ENCODE results near the gene EVC2. TPM values are rescaled to one million over a fixed set of nuclear protein-coding genes. Genes with fewer than 3 reads are reported as not detected.

The EVC2 gene
- polyA plus RNA-seq, 4 donors: 8.6 to 9.1 (median 8.8) TPM

DNA sequence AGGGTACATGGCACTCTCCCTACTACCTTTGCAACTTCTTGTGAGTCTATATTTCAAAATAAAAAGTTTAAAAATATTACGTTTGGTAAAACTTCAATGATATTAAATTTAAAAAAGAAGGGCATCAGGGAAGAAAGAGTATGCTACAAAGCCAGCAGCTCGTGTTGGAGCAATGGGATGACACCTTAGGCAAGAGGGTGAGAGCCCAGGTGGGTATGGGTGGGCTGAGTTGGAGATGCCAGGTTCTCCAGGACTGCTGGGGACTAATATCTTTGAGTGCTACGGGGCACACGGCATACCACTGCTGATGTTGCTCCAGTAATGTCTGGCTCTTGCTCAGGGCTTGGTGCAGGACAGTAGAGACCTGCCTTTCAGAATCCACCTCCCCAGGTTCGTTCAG is 132.4 kb downstream of the EVC2 start:
- no peak for DNase-seq (ENCODE audit: low read depth in 4 of 4, low spot score in 3 of 4)

GRCh38 chr4:5574386-5574785 is 134.0 kb downstream of the EVC2 start:
- DNase-seq (ENCODE audit: low read depth in 4 of 4, low spot score in 3 of 4): no peak

- DNase-seq (ENCODE audit: low read depth in 4 of 4, low spot score in 3 of 4): no peak
Observed at GRCh38 chr4:5573965-5574364, 134.4 kb downstream of the EVC2 start.

- DNase-seq (ENCODE audit: low read depth in 4 of 4, low spot score in 3 of 4): no peak
Observed at GRCh38 chr4:5572751-5573150, 135.6 kb downstream of the EVC2 start.

DNA sequence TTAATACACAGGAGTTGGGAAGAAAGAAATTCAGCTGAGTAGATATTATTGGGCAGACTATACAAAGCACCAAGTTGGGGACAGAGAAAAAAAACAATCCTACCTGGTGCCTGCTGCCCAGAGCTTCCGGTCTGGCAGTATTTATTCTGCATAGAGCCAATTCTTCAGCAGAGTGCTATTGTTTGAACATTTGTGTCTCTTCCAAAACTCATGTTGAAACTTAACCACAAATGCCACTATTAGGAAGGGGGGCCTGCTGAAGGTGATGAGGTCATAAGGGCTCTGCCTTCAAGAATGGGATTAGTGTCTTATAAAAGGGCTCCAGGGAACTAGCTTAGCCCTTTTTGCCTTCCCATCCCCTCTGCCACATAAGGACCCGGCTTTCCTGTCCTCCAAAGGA is 136.2 kb downstream of the EVC2 start:
- no peak for DNase-seq (ENCODE audit: low read depth in 4 of 4, low spot score in 3 of 4)

DNA sequence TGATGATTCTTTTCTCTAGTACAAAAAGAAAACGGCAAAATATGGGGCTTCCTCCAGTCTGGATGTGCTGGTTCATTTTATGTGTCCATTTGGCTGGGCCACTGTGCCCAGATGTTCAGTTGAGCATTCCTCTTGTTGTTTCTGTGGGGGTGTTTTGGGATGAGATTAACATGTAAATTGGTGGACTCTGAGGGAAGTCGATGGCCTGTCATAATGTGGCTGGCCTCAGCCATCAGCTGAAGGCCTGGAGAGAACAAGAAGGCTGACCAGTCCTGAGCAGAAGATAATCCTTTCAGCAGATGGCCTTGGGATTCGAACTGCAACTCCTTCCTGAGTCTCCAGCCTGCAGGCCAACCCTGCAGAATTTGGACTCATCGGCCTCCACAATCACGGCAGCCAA is 136.7 kb downstream of the EVC2 start:
- no peak for DNase-seq (ENCODE audit: low read depth in 4 of 4, low spot score in 3 of 4)

DNA sequence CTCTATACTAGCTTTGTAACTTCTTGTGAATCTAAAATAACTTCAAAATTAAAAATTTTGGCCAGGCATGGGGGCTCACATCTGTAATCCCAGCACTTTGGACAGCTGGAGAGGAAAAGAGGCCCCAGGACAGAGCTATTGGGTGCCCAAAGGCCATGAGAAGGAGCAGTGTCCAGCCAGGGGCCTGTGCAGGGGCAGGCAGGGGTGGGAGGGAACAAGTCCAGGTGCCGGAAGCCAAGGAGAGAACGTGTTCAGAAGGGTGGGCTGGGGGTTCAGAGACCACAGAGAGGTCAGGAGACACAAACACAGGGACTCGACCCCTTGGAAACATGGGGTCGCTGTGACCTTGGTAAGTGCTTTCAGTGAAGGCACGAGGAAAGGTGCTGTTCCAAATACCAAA is 138.9 kb downstream of the EVC2 start:
- DNase-seq (ENCODE audit: low read depth in 4 of 4, low spot score in 3 of 4): no peak

- DNase-seq (ENCODE audit: low read depth in 4 of 4, low spot score in 3 of 4): no peak
Observed at GRCh38 chr4:5568931-5569330, 139.4 kb downstream of the EVC2 start.

- DNase-seq (ENCODE audit: low read depth in 4 of 4, low spot score in 3 of 4): no peak
Observed at GRCh38 chr4:5568336-5568735, 140.0 kb downstream of the EVC2 start.

DNA sequence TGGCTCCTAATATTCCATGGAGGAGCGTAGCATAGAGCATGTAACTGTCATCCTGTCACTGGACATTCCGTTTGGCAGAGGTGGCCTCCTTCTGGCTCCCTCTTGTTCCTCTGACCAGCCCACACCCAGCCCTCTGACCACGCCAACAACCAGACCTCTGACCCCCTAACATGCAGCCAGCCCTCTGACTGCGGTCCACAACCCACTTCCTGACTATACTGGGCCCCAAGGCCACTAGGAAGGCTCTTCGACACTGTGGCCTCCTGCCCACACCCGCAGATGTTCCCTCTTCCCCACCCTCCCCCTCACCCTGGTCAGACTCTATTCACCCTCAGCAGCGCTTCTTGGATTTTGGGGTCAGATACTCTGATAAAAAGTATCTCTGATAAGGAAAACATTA is 141.4 kb downstream of the EVC2 start:
- DNase-seq (ENCODE audit: low read depth in 4 of 4, low spot score in 3 of 4): no peak

DNA sequence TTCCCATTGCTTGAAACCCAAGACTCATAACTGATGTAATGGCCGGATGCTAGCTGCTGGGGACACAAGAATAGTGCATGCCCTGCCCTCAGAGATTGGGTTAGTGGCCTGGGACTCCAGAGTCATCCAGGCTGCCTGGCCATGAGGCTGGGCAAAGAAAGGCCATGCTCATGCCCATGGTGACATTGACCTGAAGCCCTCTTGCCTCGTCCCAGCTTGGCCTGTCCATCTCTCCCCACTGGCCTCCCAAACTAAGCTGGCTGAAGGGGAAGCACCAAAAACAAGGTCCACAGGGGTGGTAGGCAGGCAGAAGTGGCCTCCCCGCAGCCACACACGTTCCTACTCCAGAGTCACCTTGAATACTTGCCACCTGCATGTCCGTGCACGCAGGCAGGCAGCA is 141.8 kb downstream of the EVC2 start:
- DNase-seq (ENCODE audit: low read depth in 4 of 4, low spot score in 3 of 4): no peak

DNA sequence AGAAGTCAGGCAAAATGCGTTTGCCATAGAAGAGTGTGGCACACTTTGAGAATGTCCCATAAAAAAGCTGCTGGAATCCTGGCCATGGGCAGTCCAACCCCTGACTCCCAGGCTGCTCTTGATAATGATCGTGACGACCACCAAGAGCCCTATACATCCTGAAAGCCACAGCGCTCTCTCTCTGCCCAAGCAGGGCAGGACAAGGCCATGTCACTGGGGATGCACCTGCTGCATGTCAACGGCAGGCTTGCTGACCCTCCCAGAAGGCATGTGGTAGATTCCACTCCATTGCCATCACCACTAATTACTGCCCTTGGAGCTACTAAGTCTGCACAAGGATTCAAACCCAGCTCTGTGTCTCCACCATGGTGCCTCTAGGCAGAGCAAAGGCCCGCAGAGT is 144.5 kb downstream of the EVC2 start:
- DNase-seq (ENCODE audit: low read depth in 4 of 4, low spot score in 3 of 4): no peak

- no peak for DNase-seq (ENCODE audit: low read depth in 4 of 4, low spot score in 3 of 4)
Observed at GRCh38 chr4:5562476-5562875, 145.9 kb downstream of the EVC2 start.

DNA sequence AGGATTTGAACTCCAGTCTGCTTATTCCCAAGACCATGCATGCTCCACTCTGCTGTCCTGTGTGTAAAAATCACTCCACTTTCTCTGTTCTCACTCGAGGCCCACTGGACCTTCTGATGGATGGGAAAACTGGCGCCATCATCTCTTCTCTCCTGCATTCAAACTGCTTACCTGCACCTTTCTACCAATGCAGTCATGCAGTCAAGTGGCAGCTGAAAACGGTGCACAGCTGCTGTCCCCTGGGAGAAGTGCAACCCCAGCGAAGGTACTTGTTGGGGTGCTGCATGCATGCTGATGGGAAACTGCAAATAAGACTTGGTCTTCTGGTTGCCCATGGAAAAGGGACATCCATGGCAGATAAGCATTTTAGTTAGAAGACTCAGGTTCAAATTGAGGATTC is 147.1 kb downstream of the EVC2 start:
- DNase-seq (ENCODE audit: low read depth in 4 of 4, low spot score in 3 of 4): no peak

DNA sequence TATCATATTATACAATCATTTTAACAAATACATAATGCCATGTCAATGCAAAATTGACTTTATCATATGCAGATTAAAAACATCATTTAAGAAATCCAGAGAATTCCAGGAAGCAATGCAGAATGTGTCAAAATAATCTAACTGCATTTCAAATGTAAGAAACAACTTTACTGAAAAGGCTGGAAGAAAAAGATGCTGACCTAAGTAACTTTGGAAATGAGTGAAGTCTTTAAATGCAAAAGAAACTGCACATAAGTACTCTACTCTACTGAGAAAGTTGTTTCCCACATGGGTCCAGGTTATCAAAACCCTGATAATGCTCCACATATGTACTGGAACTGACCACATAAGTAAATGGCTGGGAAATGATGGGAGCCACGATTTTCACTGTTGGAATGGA is 149.9 kb downstream of the EVC2 start:
- no peak for DNase-seq (ENCODE audit: low read depth in 4 of 4, low spot score in 3 of 4)

- DNase-seq (ENCODE audit: low read depth in 4 of 4, low spot score in 3 of 4): no peak
Observed at GRCh38 chr4:5554376-5554775, 154.0 kb downstream of the EVC2 start.

DNA sequence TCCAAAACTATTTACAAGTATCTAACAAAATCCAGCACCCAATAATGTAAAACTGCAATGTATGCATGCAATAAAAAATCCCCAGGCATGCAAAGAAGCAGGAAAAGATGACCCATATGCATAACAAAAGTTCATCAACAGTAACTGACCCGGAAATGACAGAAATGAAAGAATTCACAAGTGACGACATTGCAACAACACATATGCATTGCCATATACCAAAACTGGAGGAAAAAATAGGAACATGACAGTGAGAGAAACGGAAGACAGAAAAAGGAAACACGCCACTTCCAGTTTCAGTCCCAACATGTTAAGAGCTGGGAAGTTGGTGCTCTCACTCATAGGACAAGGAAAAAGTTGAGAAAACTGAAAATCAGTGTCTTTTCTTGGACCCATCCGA is 154.6 kb downstream of the EVC2 start:
- DNase-seq (ENCODE audit: low read depth in 4 of 4, low spot score in 3 of 4): no peak

DNA sequence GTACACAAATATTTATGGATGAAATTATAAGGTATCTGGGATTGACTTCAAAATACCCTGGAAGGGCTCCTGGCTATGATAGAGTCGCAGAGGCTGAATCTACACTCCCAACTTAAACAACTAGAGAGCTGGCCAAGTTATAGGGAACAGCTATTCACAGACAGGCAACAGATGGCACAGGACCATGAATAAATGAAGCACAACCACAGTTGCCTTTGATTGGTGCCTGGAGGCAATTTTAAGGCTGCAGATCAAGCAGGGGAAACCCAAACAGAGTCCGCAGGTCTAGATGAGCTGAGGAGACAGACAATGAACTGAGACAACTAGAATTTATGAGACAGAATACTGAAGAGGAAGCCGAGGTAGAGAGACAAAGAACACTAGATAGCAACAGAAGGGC is 155.9 kb downstream of the EVC2 start:
- DNase-seq (ENCODE audit: low read depth in 4 of 4, low spot score in 3 of 4): no peak

- no peak for DNase-seq (ENCODE audit: low read depth in 4 of 4, low spot score in 3 of 4)
Observed at GRCh38 chr4:5547651-5548249, 160.6 kb downstream of the EVC2 start.

- DNase-seq (ENCODE audit: low read depth in 4 of 4, low spot score in 3 of 4): no peak
Observed at GRCh38 chr4:5545271-5545670, 163.1 kb downstream of the EVC2 start.

- no peak for DNase-seq (ENCODE audit: low read depth in 4 of 4, low spot score in 3 of 4)
Observed at GRCh38 chr4:5544762-5545161, 163.6 kb downstream of the EVC2 start.

DNA sequence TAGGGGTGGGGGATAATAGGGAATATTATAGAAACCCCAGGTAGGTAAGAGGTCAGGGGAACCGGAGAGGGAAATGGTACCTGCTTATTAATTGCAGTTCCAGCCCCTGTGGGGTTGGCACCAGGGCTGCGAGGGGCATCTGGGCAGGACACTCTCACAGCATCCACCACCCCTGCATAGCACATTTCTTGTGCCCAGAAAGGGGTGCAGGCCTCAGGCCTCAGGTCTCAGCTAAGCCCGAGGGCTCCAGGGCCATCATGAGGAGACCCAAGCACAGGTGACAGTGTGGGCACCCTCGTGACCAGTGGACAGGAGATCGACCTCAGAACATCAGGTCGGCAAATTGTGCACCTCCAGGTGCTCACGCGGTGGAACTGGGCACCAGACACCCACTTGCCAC is 164.7 kb downstream of the EVC2 start:
- DNase-seq (ENCODE audit: low read depth in 4 of 4, low spot score in 3 of 4): no peak

GRCh38 chr4:5541169-5541568 is 167.2 kb downstream of the EVC2 start:
- DNase-seq (ENCODE audit: low read depth in 4 of 4, low spot score in 3 of 4): no peak

Data from right renal pelvis (tissue), 4 donors.